HUES48 (cell line): ENCODE measurements around the gene INO80B.

ENCODE experiments used
- H3K27ac ChIP-seq: one replicate; pipeline ENCODE4 v1.7.0; 2013; ENCODE audit warnings: low read depth, low read length, inconsistent platforms
- H3K27me3 ChIP-seq: 2 replicates; pipeline ENCODE4 v1.6.1; 2013; ENCODE audit warnings: mild to moderate bottlenecking, low read length; ENCODE audit not compliant: control insufficient read depth, insufficient read depth
- H3K36me3 ChIP-seq: 2 replicates; pipeline ENCODE4 v1.6.1; 2013; ENCODE audit warnings: low read length; ENCODE audit not compliant: control insufficient read depth, insufficient read depth
- H3K4me1 ChIP-seq: 2 replicates; pipeline ENCODE4 v1.6.1; 2013; ENCODE audit warnings: mild to moderate bottlenecking, low read length; ENCODE audit not compliant: control insufficient read depth, insufficient read depth
- H3K4me3 ChIP-seq: 2 replicates; pipeline ENCODE4 v1.5.1; 2013; ENCODE audit warnings: mild to moderate bottlenecking, low read depth, low read length
- H3K9ac ChIP-seq: 2 replicates; pipeline ENCODE4 v1.6.1; 2013; ENCODE audit warnings: mild to moderate bottlenecking, low read depth, low read length, moderate library complexity
- H3K9me3 ChIP-seq: 2 replicates; pipeline ENCODE4 v1.6.1; 2013; ENCODE audit warnings: low read length; ENCODE audit not compliant: control insufficient read depth, insufficient read depth

INO80B gene

GRCh38 chr2:74454654-74455511 is at the start of gene INO80B:
TSS of gene INO80B (plus strand) at chr2:74455087. CDS start at chr2:74455117, 30 bp downstream.
- peak within 1 kb of the TSS; percentile 24 for H3K27ac ChIP-seq

DNA sequence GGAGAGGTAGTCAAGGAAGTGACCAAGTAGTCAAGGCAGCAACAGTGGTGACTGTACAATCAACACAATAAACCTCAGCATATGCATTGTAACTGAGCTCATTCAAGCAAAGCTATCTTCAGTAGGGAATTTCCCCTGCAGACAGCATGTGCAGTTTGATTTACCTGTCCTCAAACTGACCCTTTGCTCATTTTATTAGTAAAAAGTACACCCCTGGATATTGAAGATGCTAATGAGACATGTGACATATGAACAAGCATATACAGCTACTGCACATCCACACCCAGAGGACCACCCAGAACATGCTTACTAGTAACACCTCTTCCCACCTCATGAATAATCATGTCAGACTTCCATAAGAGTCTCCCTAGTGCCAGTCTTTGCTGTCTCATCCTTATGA is 48.9 kb upstream of the INO80B start:
- Histone ChIP-seq H3K9ac (no peak overlapping the region), H3K4me1 (no peaks in the 10 kb centered on the region), H3K27me3 (no peaks in the 10 kb centered on the region), H3K36me3 (no peaks in the 10 kb centered on the region), H3K9me3 (no peaks in the 10 kb centered on the region), H3K4me3 (no peak overlapping the region), H3K27ac (no peak overlapping the region)

More at GRCh38 chr2:74454654-74455511, at the start of gene INO80B:
- H3K4me1 ChIP-seq, result peaks cover 10% of the 10 kb centered on the region
- no peaks in the 10 kb centered on the region for H3K27me3 ChIP-seq
- no peaks in the 10 kb centered on the region for H3K9me3 ChIP-seq
- H3K9ac ChIP-seq, result peak within 1 kb of the TSS; percentile 76
- peak within 1 kb of the TSS; percentile 96 for H3K4me3 ChIP-seq
- no peaks in the 10 kb centered on the region for H3K36me3 ChIP-seq

GRCh38 chr2:74407682-74408081 is 47.2 kb upstream of the INO80B start:
- no peak overlapping the region for H3K4me3 ChIP-seq
- H3K27me3 ChIP-seq, result no peaks in the 10 kb centered on the region
- H3K4me1 ChIP-seq, result no peaks in the 10 kb centered on the region
- H3K27ac ChIP-seq, result no peak overlapping the region
- no peaks in the 10 kb centered on the region for H3K36me3 ChIP-seq
- H3K9me3 ChIP-seq, result no peaks in the 10 kb centered on the region
- no peak overlapping the region for H3K9ac ChIP-seq

- Histone ChIP-seq H3K4me3 (no peak overlapping the region), H3K27ac (no peak overlapping the region)
Measured at GRCh38 chr2:74413001-74413698, 41.7 kb upstream of the INO80B start.

DNA sequence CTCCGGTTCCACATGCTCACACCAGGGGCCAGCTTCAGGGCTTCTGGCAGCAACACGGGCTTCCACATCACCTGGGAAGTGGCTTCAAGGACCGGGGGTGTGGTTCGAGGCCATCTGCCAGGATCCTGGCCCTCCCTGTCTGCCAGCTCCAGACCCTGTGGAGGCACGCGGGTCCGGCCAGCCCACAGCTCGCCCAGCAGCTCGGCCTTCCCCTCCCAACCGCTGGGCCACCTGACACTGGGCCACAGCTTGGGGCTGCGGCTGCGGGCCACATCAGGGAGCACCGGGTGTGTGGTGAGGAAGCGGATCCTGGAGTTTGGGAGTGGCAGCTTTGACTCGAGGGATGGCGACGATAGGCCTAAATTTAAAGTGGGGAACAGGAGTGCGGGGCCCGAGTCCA is 40.4 kb upstream of the INO80B start:
- no peak overlapping the region for H3K4me3 ChIP-seq
- H3K9ac ChIP-seq, result no peak overlapping the region
- 0 out of 2 replicates have a peak, but pooled peaks cover 5% of the 10 kb centered on the region for H3K27me3 ChIP-seq
- H3K9me3 ChIP-seq, result no peaks in the 10 kb centered on the region
- H3K4me1 ChIP-seq, result no peaks in the 10 kb centered on the region; the same call in 1 of the 2 replicates
- no peak overlapping the region for H3K27ac ChIP-seq
- no peaks in the 10 kb centered on the region for H3K36me3 ChIP-seq

More at GRCh38 chr2:74413001-74413698, 41.7 kb upstream of the INO80B start:
- Histone ChIP-seq H3K4me1 (no peaks in the 10 kb centered on the region; the same call in 1 of the 2 replicates), H3K36me3 (no peaks in the 10 kb centered on the region), H3K9ac (no peak overlapping the region), H3K9me3 (no peaks in the 10 kb centered on the region), H3K27me3 (0 out of 2 replicates have a peak, but pooled peaks cover 5% of the 10 kb centered on the region)

GRCh38 chr2:74414881-74415761 is 39.8 kb upstream of the INO80B start:
- H3K27ac ChIP-seq, result no peak overlapping the region

DNA sequence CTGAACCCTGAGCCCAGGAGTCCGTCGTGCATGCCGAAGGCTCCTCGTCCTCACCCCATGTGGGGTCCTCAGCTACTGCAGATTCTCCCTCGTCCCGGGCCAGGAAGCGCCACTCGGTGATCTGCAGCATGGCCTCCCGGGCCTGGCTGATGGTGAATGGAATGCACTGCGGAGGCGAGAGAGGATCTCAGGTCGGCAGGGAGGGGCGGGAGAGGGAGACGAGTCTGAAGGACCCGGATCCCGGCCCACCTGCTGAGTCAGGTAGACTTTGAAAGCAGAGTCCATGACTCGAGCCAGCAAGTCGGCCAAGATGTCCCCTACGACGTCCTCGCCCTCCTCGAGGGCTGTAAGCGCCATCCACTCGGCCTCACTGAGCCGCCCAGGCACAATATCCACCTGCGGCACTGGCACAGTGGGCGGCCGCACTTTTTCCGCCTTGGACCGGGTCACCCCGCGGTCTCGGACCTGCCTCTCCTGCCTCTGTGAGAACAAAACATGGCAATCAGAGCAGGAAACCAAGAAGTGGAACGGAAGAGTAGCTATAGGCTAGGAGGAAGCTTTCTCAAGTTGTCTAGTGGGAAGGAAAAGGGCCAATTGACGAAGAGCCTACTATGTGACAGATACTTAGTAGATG is 39.0 kb upstream of the INO80B start:
- Histone ChIP-seq H3K27me3 (0 out of 2 replicates have a peak, but pooled peaks cover 10% of the 10 kb centered on the region), H3K9ac (no peak overlapping the region), H3K4me3 (no peak overlapping the region), H3K36me3 (no peaks in the 10 kb centered on the region), H3K27ac (no peak overlapping the region), H3K4me1 (no peaks in the 10 kb centered on the region; the same call in 1 of the 2 replicates), H3K9me3 (no peaks in the 10 kb centered on the region)

More at GRCh38 chr2:74414881-74415761, 39.8 kb upstream of the INO80B start:
- Histone ChIP-seq H3K9me3 (no peaks in the 10 kb centered on the region), H3K9ac (no peak overlapping the region), H3K36me3 (no peaks in the 10 kb centered on the region), H3K27me3 (0 out of 2 replicates have a peak, but pooled peaks cover 8% of the 10 kb centered on the region), H3K4me3 (peak overlapping the region; percentile 21; the same call in 1 of the 2 replicates), H3K4me1 (no peaks in the 10 kb centered on the region; the same call in 1 of the 2 replicates)

- H3K9me3 ChIP-seq, result no peaks in the 10 kb centered on the region
- 0 out of 2 replicates have a peak, but pooled peaks cover 10% of the 10 kb centered on the region for H3K27me3 ChIP-seq
- no peak overlapping the region for H3K4me3 ChIP-seq
- H3K36me3 ChIP-seq, result no peaks in the 10 kb centered on the region
- no peaks in the 10 kb centered on the region; the same call in 1 of the 2 replicates for H3K4me1 ChIP-seq
- no peak overlapping the region for H3K9ac ChIP-seq
- no peak overlapping the region for H3K27ac ChIP-seq
Measured at GRCh38 chr2:74416778-74417177, 38.1 kb upstream of the INO80B start.

GRCh38 chr2:74417197-74417596 is 37.7 kb upstream of the INO80B start:
- Histone ChIP-seq H3K4me3 (no peak overlapping the region), H3K27me3 (0 out of 2 replicates have a peak, but pooled peaks cover 10% of the 10 kb centered on the region)

DNA sequence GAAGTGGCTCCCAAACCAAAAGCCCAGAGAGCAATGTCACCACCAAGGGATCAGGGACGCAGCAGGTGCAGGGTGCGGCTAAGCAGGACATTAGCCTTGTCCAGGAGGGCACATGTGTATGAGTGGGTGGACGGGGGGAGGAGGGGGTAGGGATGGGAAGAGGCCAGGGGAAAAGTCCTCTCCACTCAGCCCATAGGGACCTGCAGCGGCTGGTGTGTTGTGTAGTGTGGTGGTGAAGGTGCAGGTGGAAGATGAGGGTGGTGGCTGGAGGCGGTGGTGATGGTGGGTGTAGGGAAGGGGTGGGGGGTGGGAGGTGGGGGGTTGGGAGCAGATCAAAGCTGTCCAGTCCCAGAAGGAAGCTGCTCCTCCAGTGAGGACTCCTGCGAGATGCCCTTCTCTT is 37.1 kb upstream of the INO80B start:
- no peak overlapping the region for H3K27ac ChIP-seq
- H3K4me3 ChIP-seq, result no peak overlapping the region
- no peak overlapping the region for H3K9ac ChIP-seq
- H3K9me3 ChIP-seq, result no peaks in the 10 kb centered on the region
- H3K36me3 ChIP-seq, result no peaks in the 10 kb centered on the region
- no peaks in the 10 kb centered on the region; the same call in 1 of the 2 replicates for H3K4me1 ChIP-seq
- H3K27me3 ChIP-seq, result peaks cover 10% of the 10 kb centered on the region; the same call in 1 of the 2 replicates

More at GRCh38 chr2:74417197-74417596, 37.7 kb upstream of the INO80B start:
- H3K4me1 ChIP-seq, result no peaks in the 10 kb centered on the region; the same call in 1 of the 2 replicates
- H3K27ac ChIP-seq, result no peak overlapping the region
- no peak overlapping the region for H3K9ac ChIP-seq
- H3K36me3 ChIP-seq, result no peaks in the 10 kb centered on the region
- no peaks in the 10 kb centered on the region for H3K9me3 ChIP-seq
